HepG2 (cell line): ENCODE data around the gene RPL23. TPM values are rescaled to one million over a fixed set of nuclear protein-coding genes. Genes with fewer than 3 reads are reported as not detected.

Experiments
- ARNT2 ChIP-seq: sonication (generic); formaldehyde crosslinking; IDR thresholded peaks from 2 replicates; pipeline ENCODE4 v1.8.0; 2022; ENCODE audit warnings: mild to moderate bottlenecking, low read depth, missing genetic modification reagents, moderate library complexity
- GPN1 ChIP-seq: sonication (generic); formaldehyde crosslinking; IDR thresholded peaks from 2 replicates; pipeline ENCODE4 v1.5.1; 2020; ENCODE audit warnings: missing genetic modification reagents, borderline replicate concordance
- HNRNPLL ChIP-seq: fragments of 200-400 bp; formaldehyde crosslinking; IDR thresholded peaks from 2 replicates; pipeline ENCODE4 v1.6.1; 2017; ENCODE audit warnings: mild to moderate bottlenecking, low read depth, low read length; ENCODE audit not compliant: poor library complexity, severe bottlenecking
- IKZF1 ChIP-seq: fragments of 450-650 bp; IDR thresholded peaks from 2 replicates; pipeline ENCODE4 v1.7.1; 2016
- JDP2 ChIP-seq: sonication (generic); formaldehyde crosslinking; IDR thresholded peaks from 2 replicates; pipeline ENCODE4 v1.8.1; 2022; ENCODE audit warnings: missing genetic modification reagents, borderline replicate concordance
- KAT8 ChIP-seq: IDR thresholded peaks from 2 replicates; pipeline ENCODE4 v1.6.1; 2016; ENCODE audit warnings: missing genetic modification reagents, missing compliant biosample characterization
- NFRKB ChIP-seq: fragments of 450-650 bp; IDR thresholded peaks from 2 replicates; pipeline ENCODE4 v1.6.1; 2017
- POLR2G ChIP-seq: fragments of 200-400 bp; formaldehyde crosslinking; IDR thresholded peaks from 2 replicates; pipeline ENCODE4 v1.6.1; 2018; ENCODE audit warnings: mild to moderate bottlenecking, low read depth, low read length, moderate library complexity
- PRPF4 ChIP-seq: fragments of 200-400 bp; formaldehyde crosslinking; IDR thresholded peaks from 2 replicates; pipeline ENCODE4 v1.6.1; 2016; ENCODE audit warnings: low read length, low read depth; ENCODE audit not compliant: poor library complexity, severe bottlenecking
- PTBP1 ChIP-seq: fragments of 200-400 bp; formaldehyde crosslinking; IDR thresholded peaks from 2 replicates; pipeline ENCODE4 v1.6.1; 2018; ENCODE audit warnings: low read length, low read depth; ENCODE audit not compliant: poor library complexity, severe bottlenecking
- RBAK ChIP-seq: sonication (generic); formaldehyde crosslinking; IDR thresholded peaks from 2 replicates; pipeline ENCODE4 v1.5.1; 2020; ENCODE audit warnings: mild to moderate bottlenecking, missing genetic modification reagents
- RBM22 ChIP-seq: fragments of 200-400 bp; formaldehyde crosslinking; optimal IDR thresholded peaks from 2 replicates; pipeline ENCODE3; 2017; ENCODE audit warnings: mild to moderate bottlenecking, low read length, moderate library complexity
- REPIN1 ChIP-seq: sonication (generic); formaldehyde crosslinking; IDR thresholded peaks from 2 replicates; pipeline ENCODE4 v1.8.0; 2022; ENCODE audit warnings: missing genetic modification reagents, low read depth, mild to moderate bottlenecking, borderline replicate concordance
- SAP130 ChIP-seq: IDR thresholded peaks from 2 replicates; pipeline ENCODE4 v1.6.1; 2016; ENCODE audit warnings: low read depth
- TEAD3 ChIP-seq: optimal IDR thresholded peaks from 2 replicates; pipeline ENCODE3; 2016; ENCODE audit warnings: borderline replicate concordance
- XBP1 ChIP-seq: sonication (generic); formaldehyde crosslinking; IDR thresholded peaks from 2 replicates; pipeline ENCODE4 v1.5.0; 2020; ENCODE audit warnings: missing genetic modification reagents
- ZNF264 ChIP-seq: sonication (generic); formaldehyde crosslinking; IDR thresholded peaks from 2 replicates; pipeline ENCODE4 v1.4.0; 2020; ENCODE audit warnings: missing genetic modification reagents
- ZNF33B ChIP-seq: sonication (generic); formaldehyde crosslinking; IDR thresholded peaks from 2 replicates; pipeline ENCODE4 v1.5.1; 2020; ENCODE audit warnings: mild to moderate bottlenecking, missing genetic modification reagents
- ZNF484 ChIP-seq: sonication (generic); formaldehyde crosslinking; IDR thresholded peaks from 2 replicates; pipeline ENCODE4 v1.5.1; 2020; ENCODE audit warnings: mild to moderate bottlenecking, low read depth, missing genetic modification reagents, borderline replicate concordance
- ZNF501 ChIP-seq: sonication (generic); formaldehyde crosslinking; IDR thresholded peaks from 2 replicates; pipeline ENCODE4 v1.5.1; 2020; ENCODE audit warnings: mild to moderate bottlenecking, moderate library complexity, missing genetic modification reagents
- ZNF550 ChIP-seq: sonication (generic); formaldehyde crosslinking; IDR thresholded peaks from 2 replicates; pipeline ENCODE4 v1.4.0; 2020; ENCODE audit warnings: mild to moderate bottlenecking, missing genetic modification reagents, borderline replicate concordance
- ZNF563 ChIP-seq: sonication (generic); formaldehyde crosslinking; IDR thresholded peaks from 2 replicates; pipeline ENCODE4 v1.8.0; 2022; ENCODE audit warnings: mild to moderate bottlenecking, moderate library complexity, missing genetic modification reagents
- ZNF652 ChIP-seq: IDR thresholded peaks from 2 replicates; pipeline ENCODE4 v1.6.1; 2016; ENCODE audit warnings: low read depth, borderline replicate concordance
- polyA plus RNA-seq, 8 experiments: library from polyadenylated mRNA; depleted of rRNA in 3 of 8; stranded (reverse) in 7 of 8; unstranded in 1 of 8; fragments of >200 nt; fragmentation: Illumina TruSeq in 4 of 8; extraction: Trizol in 4 of 8; gene quantifications; 2 replicates each; pipeline versions ENCODE4 v1.2.1 to v1.2.3, GENCODE V29; 2011 to 2016; ENCODE audit warnings: low read depth in 4 of 8, missing spikeins in 1 of 8, mixed read lengths in 1 of 8; ENCODE audit not compliant: insufficient read depth in 1 of 8
- total RNA-seq, 5 experiments: library from RNA; depleted of rRNA; stranded (reverse); fragments of >200 nt; fragmentation: Illumina TruSeq; extraction: Trizol; gene quantifications; 2 replicates each; pipeline ENCODE4 v1.2.3, GENCODE V29; 2016; ENCODE audit warnings: low read depth in 1 of 5
- TF ChIP-seq, protein P1 (sequence below): sonication (generic); IDR thresholded peaks from 2 replicates; pipeline ENCODE4 v1.6.1; 2016; ENCODE audit warnings: low read depth, borderline replicate concordance
- TF ChIP-seq, protein P2 (sequence below): fragments of 450-650 bp; IDR thresholded peaks from 2 replicates; pipeline ENCODE4 v1.6.1; 2016

The RPL23 gene
- total and polyA plus RNA-seq, 2 of the 13 experiments (the other 11 are each of a cell fraction or from before 2014, with no cell fraction given): 2,790 to 4,860 TPM

DNA sequence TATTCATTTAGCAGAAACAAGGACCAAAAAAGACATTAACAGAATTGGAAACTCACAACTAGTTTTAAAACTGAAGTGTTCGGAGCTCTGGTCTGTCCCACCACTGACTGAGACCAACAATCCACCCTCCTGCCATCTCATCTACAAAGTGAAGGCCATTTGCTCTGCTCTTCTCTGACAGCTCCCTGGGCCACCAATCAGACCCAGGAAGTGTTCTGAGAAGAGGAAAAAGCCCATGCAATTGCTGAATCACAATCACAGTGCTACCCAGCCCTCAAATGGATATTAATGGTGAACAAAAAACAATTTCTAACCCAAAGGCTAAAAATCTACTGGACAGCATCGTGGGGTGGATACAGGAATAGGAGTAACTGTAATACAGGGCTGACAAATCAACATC, 2.1 kb downstream of the RPL23 start (continued):
- TF ChIP-seq SAP130 (0 out of 2 replicates have a peak, but pooled peaks have one; percentile 28), ZNF264 (CRISPR knock-in tag) (no peak), IKZF1 (no peak), PRPF4 (no peak), RBM22 (peak; percentile 47), HNRNPLL (no peak), PTBP1 (no peak), NFRKB (no peak), GPN1 (CRISPR knock-in tag) (no peak), ZNF501 (0 out of 2 replicates have a peak, but pooled peaks have one; percentile 41), ARNT2 (CRISPR knock-in tag) (peak; percentile 41; the same call in 1 of the 2 replicates), ZNF563 (CRISPR knock-in tag) (no peak), ZNF550 (CRISPR knock-in tag) (no peak), ZNF484 (CRISPR knock-in tag) (no peak), JDP2 (CRISPR knock-in tag) (no peak), ZNF652 (CRISPR knock-in tag) (no peak), ZNF33B (no peak), KAT8 (CRISPR knock-in tag) (no peak), POLR2G (0 out of 2 replicates have a peak, but pooled peaks have one; percentile 30), TEAD3 (CRISPR knock-in tag) (peak; percentile 12), XBP1 (CRISPR knock-in tag) (no peak), REPIN1 (peak; percentile 52; the same call in 1 of the 2 replicates), RBAK (CRISPR knock-in tag) (no peak)
- TF ChIP-seq, protein P1, sequence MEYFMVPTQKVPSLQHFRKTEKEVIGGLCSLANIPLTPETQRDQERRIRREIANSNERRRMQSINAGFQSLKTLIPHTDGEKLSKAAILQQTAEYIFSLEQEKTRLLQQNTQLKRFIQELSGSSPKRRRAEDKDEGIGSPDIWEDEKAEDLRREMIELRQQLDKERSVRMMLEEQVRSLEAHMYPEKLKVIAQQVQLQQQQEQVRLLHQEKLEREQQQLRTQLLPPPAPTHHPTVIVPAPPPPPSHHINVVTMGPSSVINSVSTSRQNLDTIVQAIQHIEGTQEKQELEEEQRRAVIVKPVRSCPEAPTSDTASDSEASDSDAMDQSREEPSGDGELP: no peak
- TF ChIP-seq, protein P2, sequence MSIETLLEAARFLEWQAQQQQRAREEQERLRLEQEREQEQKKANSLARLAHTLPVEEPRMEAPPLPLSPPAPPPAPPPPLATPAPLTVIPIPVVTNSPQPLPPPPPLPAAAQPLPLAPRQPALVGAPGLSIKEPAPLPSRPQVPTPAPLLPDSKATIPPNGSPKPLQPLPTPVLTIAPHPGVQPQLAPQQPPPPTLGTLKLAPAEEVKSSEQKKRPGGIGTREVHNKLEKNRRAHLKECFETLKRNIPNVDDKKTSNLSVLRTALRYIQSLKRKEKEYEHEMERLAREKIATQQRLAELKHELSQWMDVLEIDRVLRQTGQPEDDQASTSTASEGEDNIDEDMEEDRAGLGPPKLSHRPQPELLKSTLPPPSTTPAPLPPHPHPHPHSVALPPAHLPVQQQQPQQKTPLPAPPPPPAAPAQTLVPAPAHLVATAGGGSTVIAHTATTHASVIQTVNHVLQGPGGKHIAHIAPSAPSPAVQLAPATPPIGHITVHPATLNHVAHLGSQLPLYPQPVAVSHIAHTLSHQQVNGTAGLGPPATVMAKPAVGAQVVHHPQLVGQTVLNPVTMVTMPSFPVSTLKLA: no peak
